Left colon (tissue), 2 donors: ENCODE results near the gene ACBD7. TPM values are rescaled to one million over a fixed set of nuclear protein-coding genes. Genes with fewer than 3 reads are reported as not detected.

Source experiments
- ATAC-seq: fragments of 200-7000 bp; cut with Tn5 transposase; one replicate; pipeline ENCODE4 v1.9.1; 2020; ENCODE audit warnings: mild to moderate bottlenecking, moderate library complexity
- DNase-seq, 2 donors: peaks; one replicate each; pipeline ENCODE4 v3.0.0-alpha.2; 2020
- intact Hi-C, 2 donors: fragments of 100-400 bp; cut with DNase I in 1 of 2; cut with micrococcal nuclease in 1 of 2; formaldehyde crosslinking; loops; one replicate each; pipeline versions ENCODE4 v1.11.2 to v1.14.0; 2022; cut with DNase I, micrococcal nuclease
- total RNA-seq, 2 donors: library from RNA; stranded (reverse); fragmentation: NEBNext Ultra II Directional; extraction: Animal tissue kit (Norgen Biotek cat#: 25700); gene quantifications; one replicate each; pipeline ENCODE4 v1.2.1, GENCODE V29; 2021
- donor health status: DM: no; HTN: no; CAD: no.
- donor health status: DM: yes; HTN: yes; CAD: no.

Gene ACBD7
- total RNA-seq, 2 donors from 2014 or later: 0.25 to 0.61 TPM

- intact Hi-C loops: no loop called here
- ATAC-seq: no peak
- DNase-seq: no peak
Observed at GRCh38 chr10:15038416-15038815, 50.2 kb downstream of the ACBD7 start.

- intact Hi-C loops: no loop called here
- peak; percentile 44 for ATAC-seq
- DNase-seq: no peak
Observed at GRCh38 chr10:15037691-15038090, 50.9 kb downstream of the ACBD7 start.

GRCh38 chr10:15035385-15036301 lies 52.9 kb downstream of the ACBD7 start:
- intact Hi-C loops: no loop called here
- DNase-seq (peak; percentile 17 to 30), ATAC-seq (no peak)

GRCh38 chr10:15027741-15028140 lies 60.8 kb downstream of the ACBD7 start:
- DNase-seq: no peak
- intact Hi-C loops: no loop called here
- ATAC-seq: no peak

Other genes starting within 250 kb of the ACBD7 start
- gene SUV39H2, start 209.9 kb downstream of the ACBD7 start, total RNA-seq: 1 to 10 TPM; 5.6 to 7.9 TPM
- gene DCLRE1C, start 134.7 kb downstream of the ACBD7 start, total RNA-seq: 10 to 100 TPM; 10.3 to 13.7 TPM
- not detected for gene MEIG1, start 129.4 kb downstream of the ACBD7 start, total RNA-seq
- gene OLAH, start 44.8 kb downstream of the ACBD7 start, total RNA-seq: not detected
- 10 to 100 TPM; 15.4 to 17.6 TPM for gene RPP38, start 8.6 kb upstream of the ACBD7 start, total RNA-seq
- gene NMT2, start 79.9 kb upstream of the ACBD7 start, total RNA-seq: 10 to 100 TPM; 19.1 to 21.3 TPM